IPS-11a (cell line): ENCODE data around the gene TRIM41.
"Not testable (repeated sequence)": the region's sequence is repeated elsewhere in the genome, so short reads cannot be mapped to it uniquely, and the experiment has no call there.

Source experiments
- H3K4me3 ChIP-seq: one replicate; pipeline ENCODE4 v1.5.1; 2013; ENCODE audit warnings: low read depth, low read length, control low read depth

The TRIM41 gene

DNA sequence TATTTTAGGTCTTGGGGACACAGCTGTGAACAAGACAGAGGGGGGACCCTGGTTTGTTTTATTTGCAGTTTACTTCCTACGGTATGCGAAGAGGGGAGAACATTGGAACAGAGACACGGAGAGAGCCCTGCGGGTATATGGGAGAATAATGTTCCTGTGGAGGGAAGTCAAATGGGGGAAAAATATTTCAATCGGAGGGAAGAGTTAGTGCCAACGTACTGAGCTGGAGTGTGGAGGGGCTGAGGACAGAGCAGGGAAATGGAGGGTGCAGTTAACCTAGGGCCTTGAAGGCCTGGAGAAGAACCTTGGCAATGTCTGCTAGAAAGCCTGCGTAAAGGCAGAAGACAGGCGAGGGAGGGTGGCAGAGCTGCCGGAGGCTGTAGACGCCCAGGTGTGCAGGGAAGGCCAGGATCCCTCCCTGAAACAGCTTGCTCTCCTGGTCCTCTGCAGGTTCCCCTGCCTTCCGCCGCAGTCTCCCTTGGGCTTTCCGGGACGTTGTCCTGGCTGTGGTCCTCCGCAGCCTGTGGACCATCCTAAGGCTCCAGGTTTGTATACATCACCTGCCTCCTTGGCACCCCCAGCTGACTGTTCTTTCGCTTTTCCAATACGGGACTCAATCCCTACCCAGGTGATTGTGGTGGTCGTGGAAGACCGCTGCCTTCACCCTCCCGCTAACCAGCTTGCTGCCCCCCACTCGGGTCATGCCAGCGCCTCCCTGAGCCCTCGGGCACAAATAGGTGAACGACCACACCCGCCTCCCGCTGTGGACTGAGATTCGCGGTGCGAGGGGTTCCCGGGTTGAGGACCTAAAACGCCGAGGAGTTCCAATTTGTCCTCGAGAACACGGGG is 22.6 kb downstream of the TRIM41 start:
- H3K4me3 ChIP-seq, result peak overlapping the region; percentile 96

DNA sequence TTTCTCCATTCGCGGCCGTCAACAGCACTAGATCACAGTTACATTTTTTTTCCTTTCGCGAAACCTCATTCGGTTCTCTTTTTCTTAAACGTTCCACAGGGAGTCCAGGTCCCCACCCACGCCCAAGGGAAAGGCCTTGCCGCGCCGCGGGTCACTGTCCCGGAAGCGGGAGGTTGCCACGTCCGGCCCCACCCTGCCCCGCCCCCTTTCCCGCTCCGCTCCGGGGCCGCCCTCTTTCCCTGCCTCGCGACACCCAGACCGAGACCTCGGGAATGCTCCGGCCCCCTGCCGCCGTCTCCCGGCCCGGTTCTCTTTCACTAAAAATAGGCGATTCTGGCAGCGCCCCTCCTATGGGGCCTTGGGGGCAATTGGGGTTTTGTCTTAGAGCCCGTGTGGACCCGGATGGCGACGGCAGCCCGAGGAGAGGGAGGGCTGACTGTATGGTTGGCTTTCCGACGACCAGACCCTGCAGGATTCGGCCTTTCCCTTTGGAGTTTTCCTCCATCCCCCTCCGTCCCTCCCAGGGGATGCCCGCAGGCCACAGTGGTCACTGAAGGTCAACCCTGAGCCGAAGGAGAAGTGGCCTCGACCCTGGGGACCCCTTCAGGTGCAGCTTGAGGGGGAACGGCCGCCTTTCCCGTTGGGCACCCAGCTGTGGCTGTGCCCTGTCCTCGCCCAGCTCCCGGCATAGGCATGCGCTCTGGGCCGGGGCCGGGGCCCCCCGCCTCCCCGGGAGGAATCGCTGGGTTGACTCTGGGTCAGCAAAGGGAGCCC is 23.4 kb downstream of the TRIM41 start:
- H3K4me3 ChIP-seq, result peak overlapping the region; percentile 96

DNA sequence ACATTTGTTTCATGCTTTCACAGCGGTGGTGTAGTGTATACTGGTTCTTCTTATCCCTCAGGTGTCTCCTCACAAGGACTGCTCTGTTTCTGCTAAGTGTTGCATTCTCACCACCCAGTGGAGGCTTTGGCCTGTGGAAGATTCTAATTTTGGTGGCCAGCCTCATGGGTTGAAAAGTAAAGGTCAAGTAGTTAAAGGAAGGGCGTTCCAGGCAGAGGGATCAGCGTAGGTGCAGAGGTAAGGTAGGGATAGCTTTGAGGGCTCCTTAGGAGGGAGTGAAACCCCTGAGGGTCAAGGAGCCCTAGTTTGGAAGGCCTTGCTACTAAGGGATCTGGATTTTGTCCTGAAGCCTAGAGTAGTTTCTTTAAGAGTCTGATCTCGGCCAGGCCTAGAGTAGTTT is 25.2 kb downstream of the TRIM41 start:
- peak overlapping the region; percentile 66 for H3K4me3 ChIP-seq

DNA sequence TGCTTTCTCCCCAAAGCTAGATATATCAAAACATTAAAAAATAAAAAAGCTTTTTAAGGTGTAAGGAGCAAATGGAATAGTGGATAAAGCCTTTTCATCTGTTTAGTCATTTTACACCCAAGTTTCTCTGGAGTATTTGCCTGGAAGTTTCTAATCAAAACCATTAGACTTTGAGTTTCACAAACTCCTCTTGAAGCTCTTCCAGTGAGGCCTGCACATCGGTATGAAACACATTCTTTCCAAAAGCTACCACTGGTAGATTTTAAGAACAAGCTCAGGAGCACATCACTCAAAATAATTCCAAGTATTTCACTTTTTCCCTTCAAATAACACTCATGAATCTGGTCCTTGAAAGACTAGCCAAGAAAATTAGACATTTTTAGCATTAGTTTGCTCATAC is 32.2 kb downstream of the TRIM41 start:
- H3K4me3 ChIP-seq, result no peak overlapping the region

DNA sequence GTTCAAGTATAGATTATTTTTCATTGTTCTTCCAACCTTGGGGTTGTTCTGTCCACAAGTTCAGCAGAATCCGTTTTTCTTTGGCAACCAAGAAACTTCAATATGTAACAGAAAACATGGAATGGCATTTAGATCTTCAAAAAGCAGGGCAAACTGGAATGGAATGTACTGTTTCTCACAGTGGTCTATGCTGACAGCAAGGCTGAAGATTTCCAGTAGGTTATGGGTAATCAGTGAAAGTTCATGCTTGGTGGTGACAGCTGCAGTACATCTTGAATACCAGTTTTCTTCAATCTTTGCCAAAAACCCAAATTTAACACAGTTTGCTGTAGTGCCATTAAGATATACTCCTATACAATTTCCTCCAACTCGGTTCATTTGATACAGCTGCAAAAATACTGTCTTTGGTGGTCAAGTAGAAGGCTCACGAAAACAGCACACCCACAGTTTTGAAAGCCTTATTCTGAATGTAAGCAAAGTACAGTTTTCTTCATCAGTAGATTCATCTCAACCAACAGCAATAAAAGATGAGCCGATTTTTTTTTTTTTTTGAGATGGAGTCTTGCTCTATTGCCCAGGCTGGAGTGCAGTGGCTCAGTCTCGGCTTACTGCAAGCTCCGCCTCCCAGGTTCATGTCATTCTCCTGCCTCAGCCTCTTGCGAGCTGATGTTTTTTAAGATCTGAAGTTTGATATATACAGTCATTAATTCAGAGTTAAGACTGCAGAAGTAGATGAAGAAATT is 32.9 kb downstream of the TRIM41 start:
- no peak overlapping the region for H3K4me3 ChIP-seq

DNA sequence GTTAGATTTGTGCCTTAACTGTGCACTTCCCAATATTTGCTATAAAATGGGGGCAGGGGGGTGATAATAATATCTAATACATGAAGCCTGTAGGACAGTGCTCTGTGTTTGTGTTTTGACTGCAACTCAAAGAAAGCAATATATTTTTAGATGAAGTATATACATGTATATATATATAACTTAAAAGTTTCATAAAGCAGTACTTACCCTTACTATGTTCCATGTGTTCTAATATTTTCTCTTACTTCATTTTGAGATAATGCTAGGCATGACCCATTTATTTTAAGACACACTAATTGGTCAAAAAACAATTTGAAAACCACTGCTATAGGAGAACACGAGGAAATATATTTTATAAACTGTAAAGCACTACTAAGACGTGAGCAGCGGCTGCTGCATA is 35.5 kb downstream of the TRIM41 start:
- no peak overlapping the region for H3K4me3 ChIP-seq

DNA sequence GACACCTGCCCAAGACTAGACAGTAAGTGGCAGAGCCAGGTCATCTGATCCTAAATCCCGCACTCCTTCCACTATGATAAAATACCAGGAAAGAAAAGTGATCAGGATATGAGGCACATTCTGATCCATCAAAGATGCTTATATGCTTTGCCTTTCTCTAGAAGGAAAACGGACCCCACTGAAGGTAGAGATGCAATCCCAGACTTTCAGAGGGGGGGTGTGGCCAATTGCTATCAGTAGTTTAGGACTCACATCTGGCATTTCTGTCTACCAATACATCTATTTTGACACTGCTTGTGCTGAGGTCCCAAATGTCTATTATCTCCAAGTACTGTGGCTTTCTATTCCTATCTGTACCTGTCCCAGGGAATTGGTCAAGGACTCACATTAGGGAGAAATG is 36.2 kb downstream of the TRIM41 start:
- peak overlapping the region; percentile 6 for H3K4me3 ChIP-seq

DNA sequence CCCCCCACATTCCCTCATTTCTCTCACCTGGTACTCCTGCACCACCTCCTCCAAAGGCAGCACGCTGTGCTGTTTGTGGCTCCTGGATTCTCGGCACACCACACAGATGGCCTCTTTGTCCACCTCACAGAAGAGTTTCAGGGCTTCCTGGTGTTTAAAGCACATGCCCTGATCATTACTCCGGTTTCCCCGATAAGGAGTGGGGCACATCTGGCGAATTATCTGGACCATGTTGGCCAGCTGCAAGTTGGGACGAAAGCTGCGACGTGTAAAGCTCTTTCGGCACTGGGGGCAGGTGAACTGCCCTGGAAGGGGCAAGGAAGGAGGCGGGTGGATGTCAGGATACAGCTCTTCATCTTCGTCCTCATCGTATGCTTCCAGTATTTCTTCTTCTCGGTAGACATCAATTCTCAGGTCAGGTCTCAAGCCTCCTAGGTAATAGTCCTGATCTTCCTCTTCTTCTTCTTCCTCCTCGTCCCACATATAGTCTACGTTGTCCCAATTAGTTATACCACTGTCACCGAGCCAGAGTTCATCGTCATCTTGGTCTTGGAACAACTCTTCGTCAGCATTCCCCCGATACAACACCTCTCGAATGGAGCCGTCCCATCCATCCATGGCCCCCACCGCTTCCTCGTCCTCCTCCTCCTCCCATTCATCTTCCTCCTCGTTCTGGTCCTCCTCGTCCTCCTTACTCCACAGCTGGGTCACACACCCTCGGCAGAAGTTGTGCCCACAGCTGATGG is 37.1 kb downstream of the TRIM41 start:
- peak overlapping the region; percentile 86 for H3K4me3 ChIP-seq

DNA sequence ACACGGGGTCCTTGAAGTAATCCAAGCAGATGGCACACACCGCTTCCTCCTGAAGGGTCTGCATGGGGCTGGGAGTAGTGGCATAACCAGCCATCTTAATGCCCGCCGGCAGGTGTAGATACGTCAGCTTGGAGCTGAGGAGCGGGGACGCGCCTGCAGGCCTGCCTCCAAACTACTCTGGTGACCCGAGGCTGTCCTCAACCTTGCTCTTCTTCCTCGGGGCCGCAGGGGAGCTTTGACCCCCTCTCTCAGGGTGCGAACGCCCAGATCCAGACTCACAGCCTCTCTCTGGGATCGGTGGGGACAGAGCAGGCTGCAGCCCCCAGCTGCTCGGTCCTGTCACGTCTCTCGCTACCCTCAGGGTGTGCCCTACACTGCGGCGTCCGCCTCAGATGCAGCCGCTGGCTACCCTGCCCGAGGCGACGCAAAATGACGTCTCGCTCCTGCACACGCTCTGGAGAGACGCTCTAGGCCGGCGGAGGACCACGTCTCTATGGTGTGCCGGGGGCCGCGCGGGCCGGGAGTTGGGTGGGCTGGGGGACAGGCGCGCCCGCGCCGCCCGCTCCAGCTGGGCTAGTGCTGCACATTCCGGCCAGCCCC is 37.7 kb downstream of the TRIM41 start, which contains the start of gene TRIM52:
TSS of gene TRIM52 (minus strand) at position 424 of the 600 bp plus-strand sequence. CDS start at position 94, 330 bp downstream.
- peak within 1 kb of the TSS; percentile 86 for H3K4me3 ChIP-seq

DNA sequence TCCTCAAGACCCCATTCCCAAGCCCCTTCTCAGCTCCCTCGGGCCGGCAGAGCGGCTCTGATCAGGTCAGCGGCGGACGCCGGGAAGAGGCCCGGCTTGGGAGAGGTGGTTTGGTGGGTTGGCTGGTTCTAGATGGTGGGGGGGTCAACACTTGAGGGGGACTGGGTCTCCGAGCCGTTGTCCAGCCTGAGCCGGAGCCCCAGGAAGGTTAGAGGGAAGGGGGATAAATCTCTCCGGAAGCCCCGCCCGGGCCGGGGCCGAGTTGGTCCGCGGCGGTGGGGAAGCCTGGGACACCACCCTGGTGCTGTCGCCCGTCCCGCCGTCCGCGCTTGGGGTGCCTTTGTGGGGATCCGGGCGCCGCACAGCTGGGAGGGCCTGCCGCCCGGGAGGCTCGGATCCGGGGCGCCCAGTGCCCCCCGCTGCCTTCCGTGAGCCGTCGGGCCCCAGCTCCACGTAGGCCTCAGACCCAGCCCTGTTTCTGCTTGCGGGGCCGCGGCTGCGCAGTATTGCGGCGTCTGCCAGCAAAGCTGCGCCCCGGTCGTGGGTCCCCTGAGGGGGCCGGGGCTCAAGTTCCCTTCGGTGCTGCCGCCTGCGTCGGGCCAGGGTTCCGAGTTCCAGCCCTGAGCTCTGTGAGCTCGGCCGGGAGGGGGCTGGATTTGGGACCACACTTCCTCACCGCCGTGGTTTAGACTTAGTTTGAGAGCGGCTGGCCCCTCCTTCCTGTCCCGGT is 38.4 kb downstream of the TRIM41 start:
- H3K4me3 ChIP-seq, result peak overlapping the region; percentile 86

DNA sequence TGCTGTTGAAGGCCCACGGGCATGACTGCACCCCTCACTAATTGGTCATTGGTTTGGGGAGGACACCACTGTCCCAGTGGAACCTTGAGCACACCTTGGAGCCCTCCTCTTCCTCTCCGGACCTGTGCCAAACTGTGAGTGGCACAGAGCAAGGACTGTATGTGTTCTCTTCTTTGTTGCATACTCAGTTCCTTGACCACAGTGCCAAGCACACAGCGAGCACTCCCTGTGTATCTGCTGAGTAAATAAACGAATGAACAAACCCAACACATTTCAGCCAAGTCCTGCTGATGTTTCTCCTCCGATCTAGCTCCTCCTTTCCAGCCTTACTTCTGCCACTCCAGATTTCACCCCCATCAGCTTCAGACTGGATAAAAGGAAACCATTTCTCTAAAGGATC is 40.6 kb downstream of the TRIM41 start:
- no peak overlapping the region for H3K4me3 ChIP-seq

DNA sequence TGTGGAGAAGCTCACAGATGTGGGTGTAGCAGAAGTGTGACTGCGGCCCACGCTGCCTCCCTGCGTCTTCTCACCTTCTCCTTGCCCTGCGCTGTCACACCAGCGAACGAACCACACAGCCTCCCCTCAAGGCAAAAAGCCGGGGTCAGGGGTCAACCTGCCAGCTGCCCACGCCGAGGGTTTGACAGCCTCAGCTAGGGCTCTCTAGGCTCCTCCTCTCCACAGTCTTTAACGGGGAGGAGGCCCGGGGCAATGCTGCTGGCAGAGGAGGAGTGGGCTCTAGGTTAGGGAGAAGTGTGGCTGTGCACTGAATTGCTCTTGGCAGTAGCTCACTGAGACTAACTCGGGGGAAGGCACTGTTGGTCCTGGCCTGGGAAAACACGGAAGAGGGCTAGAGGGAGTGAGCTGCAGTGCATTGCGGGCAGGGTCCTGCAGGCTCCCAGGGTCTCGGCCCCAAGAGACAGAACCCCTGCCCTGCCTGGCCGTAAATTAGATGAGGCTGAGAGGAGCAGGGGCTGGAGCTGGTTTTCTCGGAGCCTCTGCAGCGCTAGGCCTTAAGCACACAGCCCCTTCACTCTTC is 42.1 kb downstream of the TRIM41 start:
- H3K4me3 ChIP-seq, result no peak overlapping the region

DNA sequence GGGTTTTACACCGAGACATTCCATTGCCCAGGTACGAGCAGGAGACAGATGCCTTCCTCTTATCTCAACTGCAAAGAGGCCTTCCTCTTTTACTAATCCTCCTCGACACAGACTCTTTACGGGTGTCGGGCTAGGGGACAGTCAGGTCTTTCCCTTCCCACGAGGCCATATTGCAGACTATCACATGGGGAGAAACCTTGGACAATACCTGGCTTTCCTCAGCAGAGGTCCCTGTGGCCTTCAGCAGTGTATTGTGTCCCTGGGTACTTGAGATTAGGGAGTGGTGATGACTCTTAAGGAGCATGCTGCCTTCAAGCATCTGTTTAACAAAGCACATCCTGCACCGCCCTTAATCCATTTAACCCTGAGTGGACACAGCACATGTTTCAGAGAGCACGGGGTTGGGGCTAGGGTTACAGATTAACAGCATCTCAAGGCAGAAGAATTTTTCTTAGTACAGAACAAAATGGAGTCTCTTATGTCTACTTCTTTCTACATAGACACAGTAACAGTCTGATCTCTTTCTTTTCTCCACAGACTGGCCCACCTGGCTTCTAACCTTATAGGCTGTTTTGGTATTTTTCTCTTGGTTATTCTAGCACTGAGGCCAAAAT is 44.3 kb downstream of the TRIM41 start:
- not testable (repeated sequence) for H3K4me3 ChIP-seq

DNA sequence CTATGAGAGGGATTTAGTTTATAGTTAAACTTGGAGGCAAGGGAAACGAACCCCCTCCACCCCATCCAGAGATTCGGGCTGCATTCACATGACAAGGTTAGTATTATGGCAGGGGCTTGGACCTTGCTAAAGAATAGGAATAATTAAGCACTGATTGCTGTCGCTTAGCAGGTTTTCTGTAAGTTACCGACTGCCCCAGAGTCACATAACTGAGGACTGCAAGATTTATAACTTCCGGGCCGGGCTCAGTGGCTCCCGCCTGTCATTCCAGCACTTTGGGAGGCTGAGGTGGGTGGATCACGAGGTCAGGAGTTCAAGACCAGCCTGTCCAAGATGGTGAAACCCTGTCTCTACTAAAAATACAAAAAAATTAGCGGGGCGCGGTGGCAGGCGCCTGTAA is 44.8 kb downstream of the TRIM41 start:
- not testable (repeated sequence) for H3K4me3 ChIP-seq

DNA sequence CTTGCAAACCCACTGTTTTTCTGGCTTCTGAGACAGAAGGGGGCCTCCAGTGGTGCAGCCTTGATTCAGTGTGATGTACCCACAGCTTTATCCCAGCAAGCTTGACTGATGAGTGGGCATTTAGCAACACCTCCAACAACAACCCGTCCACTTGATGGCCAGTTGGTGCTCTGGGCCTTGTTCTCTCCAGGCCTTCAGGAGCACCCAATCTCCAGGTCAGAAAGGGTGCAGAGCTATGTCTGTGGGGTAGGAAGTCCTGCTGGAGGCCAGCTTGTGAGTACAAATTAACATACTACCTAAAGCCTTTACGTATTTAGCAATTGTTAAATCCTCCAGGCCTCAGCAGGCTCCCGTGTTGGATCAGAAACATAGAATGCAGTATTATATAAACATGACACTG is 48.0 kb downstream of the TRIM41 start:
- H3K4me3 ChIP-seq, result no peak overlapping the region

DNA sequence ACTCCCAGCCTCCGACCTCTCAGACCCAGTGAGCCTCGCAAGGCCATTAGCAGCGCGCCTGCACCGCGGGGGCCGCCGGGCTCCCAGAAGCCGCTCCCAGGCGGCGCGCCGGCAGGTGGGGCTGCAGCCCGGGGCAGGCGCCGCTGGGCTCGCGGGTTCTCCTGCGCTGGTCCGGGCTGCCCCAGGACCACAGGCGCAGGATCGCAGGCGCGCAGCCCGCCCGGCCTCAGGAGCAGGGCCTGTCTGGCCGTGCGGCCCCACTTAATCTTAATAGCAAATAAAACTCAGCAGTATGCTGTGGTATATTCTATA is 50.3 kb downstream of the TRIM41 start:
- not testable (repeated sequence) for H3K4me3 ChIP-seq

DNA sequence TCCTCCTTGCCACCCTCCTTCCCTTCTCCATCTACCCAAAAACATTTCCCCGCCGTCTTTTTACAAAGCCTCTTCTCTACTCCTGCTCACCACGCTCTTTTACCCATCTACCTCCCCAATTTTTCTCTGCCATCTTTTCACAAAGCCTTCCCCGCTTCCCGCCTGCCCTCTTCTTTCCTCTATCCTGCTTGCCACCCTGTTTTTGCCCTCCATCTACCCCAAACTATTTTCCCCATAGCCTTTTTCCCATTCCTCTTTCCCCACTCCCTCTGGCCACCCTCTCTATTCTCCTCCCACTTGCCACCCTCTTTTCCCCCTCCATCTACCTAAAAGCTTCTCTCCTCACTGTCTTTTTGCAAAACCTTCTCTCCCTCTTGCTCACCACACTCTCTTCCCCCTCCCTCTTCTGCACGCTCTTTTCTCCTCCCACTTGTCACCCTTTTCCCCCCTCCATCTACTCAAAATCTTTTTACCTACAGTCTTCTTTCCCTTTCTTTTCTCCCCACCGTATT is 57.2 kb downstream of the TRIM41 start:
- H3K4me3 ChIP-seq, result peak overlapping the region; percentile 97

DNA sequence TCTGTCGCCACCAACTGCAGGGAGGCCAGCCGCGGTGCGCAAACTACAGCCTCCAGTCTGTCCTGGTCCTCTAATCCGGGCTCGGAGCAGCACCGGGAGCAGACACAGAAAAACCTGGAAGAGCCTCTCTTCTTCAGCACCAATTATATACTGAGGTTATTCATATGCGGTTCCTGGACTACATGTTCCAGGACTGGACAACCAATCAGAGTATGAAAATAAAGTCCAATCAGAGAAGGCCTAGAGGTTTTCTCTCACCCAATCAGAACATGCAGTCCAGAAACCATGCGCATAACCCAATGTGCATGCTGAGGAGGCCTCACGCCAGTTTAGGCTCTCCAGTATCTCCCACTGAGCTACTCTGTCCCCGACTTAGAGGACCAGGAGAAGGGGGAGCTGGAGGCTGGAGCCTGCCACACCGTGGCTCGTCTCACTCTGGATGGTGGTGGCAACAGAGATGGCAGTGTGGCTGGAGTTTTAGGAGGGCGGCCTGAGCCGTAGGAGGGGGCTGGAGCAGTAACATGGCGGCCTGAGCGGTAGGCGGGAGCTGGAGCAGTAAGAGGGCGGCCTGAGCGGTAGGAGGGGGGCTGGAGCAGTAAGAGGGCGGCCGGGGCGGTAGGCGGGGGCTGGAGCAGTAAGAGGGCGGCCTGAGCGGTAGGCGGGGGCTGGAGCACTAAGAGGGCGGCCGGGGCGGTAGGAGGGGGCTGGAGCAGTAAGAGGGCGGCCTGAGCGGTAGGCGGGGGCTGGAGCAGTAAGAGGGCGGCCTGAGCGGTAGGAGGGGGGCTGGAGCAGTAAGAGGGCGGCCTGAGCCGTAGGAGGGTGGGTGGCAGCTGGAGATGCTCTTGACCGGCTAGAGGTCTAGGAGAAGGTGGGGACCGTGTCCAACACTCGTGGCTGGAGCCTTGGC is 58.2 kb downstream of the TRIM41 start:
- H3K4me3 ChIP-seq, result peak overlapping the region; percentile 97
